ENCODE measurements around the gene AOAH. TPM values are rescaled to one million over a fixed set of nuclear protein-coding genes. Genes with fewer than 3 reads are reported as not detected.

The AOAH gene, protein sequence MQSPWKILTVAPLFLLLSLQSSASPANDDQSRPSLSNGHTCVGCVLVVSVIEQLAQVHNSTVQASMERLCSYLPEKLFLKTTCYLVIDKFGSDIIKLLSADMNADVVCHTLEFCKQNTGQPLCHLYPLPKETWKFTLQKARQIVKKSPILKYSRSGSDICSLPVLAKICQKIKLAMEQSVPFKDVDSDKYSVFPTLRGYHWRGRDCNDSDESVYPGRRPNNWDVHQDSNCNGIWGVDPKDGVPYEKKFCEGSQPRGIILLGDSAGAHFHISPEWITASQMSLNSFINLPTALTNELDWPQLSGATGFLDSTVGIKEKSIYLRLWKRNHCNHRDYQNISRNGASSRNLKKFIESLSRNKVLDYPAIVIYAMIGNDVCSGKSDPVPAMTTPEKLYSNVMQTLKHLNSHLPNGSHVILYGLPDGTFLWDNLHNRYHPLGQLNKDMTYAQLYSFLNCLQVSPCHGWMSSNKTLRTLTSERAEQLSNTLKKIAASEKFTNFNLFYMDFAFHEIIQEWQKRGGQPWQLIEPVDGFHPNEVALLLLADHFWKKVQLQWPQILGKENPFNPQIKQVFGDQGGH
- total RNA-seq (2022) (not detected in 2 replicates), Bru-seq, nascent RNA (percentile 12 among the genes with signal in this experiment), BruChase-seq, experiment 1, labeled RNA remaining after a 2-hour chase (percentile 5 among the genes with signal in this experiment), BruChase-seq, experiment 2, labeled RNA remaining after a 6-hour chase (percentile 4 among the genes with signal in this experiment)
- long read RNA-seq = 0 reads

DNA sequence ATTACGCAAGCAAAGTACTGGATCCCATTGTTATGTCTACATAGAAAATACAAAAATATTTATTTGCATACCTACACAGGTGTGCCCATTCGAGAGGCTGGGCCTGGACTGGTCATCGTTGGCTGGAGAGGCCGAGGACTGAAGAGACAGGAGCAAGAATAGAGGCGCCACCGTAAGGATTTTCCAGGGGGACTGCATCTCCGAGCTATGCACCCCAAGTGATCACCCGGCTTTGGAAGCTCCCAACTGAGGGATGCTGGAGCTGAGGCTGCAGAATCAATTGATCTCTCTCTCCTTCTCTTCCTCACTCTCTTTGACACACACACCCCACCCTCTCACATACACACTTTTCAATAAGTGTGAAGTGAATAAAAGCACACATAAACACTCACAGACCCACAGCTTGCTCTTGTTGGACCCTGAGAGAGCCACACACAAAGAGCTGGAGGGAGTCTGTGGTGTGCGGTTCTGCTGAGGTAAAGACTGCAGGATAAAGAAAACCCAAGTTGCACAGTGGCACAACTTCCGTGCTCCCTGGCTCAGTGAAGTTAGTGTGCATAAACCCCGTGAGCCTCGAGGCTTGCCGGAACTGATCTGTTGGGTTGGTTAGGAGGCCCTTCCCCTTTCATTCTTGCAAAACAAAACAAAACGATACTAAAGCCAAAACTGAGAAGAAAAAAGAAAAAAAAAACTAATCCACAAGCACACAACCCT is at the start of gene AOAH:
TSS of gene AOAH (minus strand) at position 544 of the 714 bp plus-strand sequence. CDS start at position 198, 346 bp downstream.
- no TSS peak for BruUV-seq (replicated peaks)
- Histone ChIP-seq H3K4me1 (no peaks in the 10 kb centered on the region), H3K27me3 (replicated peaks; ENCODE audit: control insufficient read depth, insufficient read depth, low read length) (no peaks in the 10 kb centered on the region), H3K4me3 (ENCODE audit: low read depth, low read length) (no peak within 1 kb of the TSS), H3K36me3 (ENCODE audit: control insufficient read depth, insufficient read depth, low read length) (no peaks in the 10 kb centered on the region), H3K9me3 (no peaks in the 10 kb centered on the region)
- DNase-seq = no peak
- CTCF ChIA-PET = no interaction called here
- intact Hi-C loops (cut with micrococcal nuclease; ENCODE audit: unreplicated experiment) = no loop called here
- no peaks in the 10 kb centered on the region for H3K4me1 Mint-ChIP-seq (ENCODE audit: low read depth, unreplicated experiment)
- H3K4me3 Mint-ChIP-seq (ENCODE audit: unreplicated experiment) = no peak within 1 kb of the TSS
- no peak within 1 kb of the TSS for H3K27ac Mint-ChIP-seq (ENCODE audit: unreplicated experiment)
- no peaks in the 10 kb centered on the region for H3K36me3 Mint-ChIP-seq (ENCODE audit: insufficient read depth, unreplicated experiment)
- TF ChIP-seq, protein P1, sequence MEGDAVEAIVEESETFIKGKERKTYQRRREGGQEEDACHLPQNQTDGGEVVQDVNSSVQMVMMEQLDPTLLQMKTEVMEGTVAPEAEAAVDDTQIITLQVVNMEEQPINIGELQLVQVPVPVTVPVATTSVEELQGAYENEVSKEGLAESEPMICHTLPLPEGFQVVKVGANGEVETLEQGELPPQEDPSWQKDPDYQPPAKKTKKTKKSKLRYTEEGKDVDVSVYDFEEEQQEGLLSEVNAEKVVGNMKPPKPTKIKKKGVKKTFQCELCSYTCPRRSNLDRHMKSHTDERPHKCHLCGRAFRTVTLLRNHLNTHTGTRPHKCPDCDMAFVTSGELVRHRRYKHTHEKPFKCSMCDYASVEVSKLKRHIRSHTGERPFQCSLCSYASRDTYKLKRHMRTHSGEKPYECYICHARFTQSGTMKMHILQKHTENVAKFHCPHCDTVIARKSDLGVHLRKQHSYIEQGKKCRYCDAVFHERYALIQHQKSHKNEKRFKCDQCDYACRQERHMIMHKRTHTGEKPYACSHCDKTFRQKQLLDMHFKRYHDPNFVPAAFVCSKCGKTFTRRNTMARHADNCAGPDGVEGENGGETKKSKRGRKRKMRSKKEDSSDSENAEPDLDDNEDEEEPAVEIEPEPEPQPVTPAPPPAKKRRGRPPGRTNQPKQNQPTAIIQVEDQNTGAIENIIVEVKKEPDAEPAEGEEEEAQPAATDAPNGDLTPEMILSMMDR (IDR thresholded peaks at IDR 0.05; ENCODE audit: insufficient read depth in 1 of 2, low read depth in 1 of 2, low read length in 1 of 2, severe bottlenecking in 1 of 2, unreplicated experiment in 1 of 2) = no peak
- POLR2A ChIA-PET = no interaction called here
- H3K27me3 Mint-ChIP-seq (ENCODE audit: insufficient read depth, unreplicated experiment) = no peaks in the 10 kb centered on the region
- no peaks in the 10 kb centered on the region for H3K9me3 Mint-ChIP-seq (ENCODE audit: unreplicated experiment)

DNA sequence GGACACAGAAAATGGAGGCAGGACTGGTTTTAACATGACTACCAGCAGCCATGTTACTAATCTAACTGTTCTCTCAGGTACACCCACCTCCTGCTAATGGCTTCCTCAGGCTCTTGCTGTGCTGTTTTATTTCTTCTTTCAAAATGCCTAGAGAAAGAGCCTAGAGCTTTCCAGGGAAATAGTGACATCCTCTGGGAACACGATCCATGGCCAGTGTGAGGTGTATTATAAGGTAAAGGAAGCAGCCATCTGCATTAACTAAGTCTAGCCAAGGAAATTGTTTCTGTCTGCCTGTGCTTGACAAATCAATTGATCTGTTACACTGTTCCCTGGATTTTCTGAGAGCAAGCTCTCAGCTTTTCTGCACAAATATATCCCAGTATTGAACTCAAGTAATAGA is 42.2 kb upstream of the AOAH start:
- H3K27ac Mint-ChIP-seq (ENCODE audit: unreplicated experiment) = no peak overlapping the region
- peaks cover 15% of the 10 kb centered on the region for H3K9me3 Mint-ChIP-seq (ENCODE audit: unreplicated experiment)
- H3K4me3 Mint-ChIP-seq (ENCODE audit: unreplicated experiment) = no peak overlapping the region
- Histone ChIP-seq H3K9me3 (no peaks in the 10 kb centered on the region), H3K36me3 (ENCODE audit: control insufficient read depth, insufficient read depth, low read length) (no peaks in the 10 kb centered on the region), H3K4me3 (ENCODE audit: low read depth, low read length) (no peak overlapping the region), H3K27me3 (replicated peaks; ENCODE audit: control insufficient read depth, insufficient read depth, low read length) (no peaks in the 10 kb centered on the region), H3K4me1 (no peaks in the 10 kb centered on the region)
- POLR2A ChIA-PET = interaction anchor here (0.6 kb wide), 1 partner anchor 31 kb away, joined by 3 read pairs; no protein-coding TSS in a partner anchor
- intact Hi-C loops (cut with micrococcal nuclease; ENCODE audit: unreplicated experiment) = no loop called here
- BruUV-seq (replicated peaks) = no TSS peak
- TF ChIP-seq, protein P1 (IDR thresholded peaks at IDR 0.05; ENCODE audit: insufficient read depth in 1 of 2, low read depth in 1 of 2, low read length in 1 of 2, severe bottlenecking in 1 of 2, unreplicated experiment in 1 of 2) = no peak
- no peaks in the 10 kb centered on the region for H3K27me3 Mint-ChIP-seq (ENCODE audit: insufficient read depth, unreplicated experiment)
- H3K36me3 Mint-ChIP-seq (ENCODE audit: insufficient read depth, unreplicated experiment) = no peaks in the 10 kb centered on the region
- no peak for DNase-seq
- H3K4me1 Mint-ChIP-seq (ENCODE audit: low read depth, unreplicated experiment) = peaks cover 7% of the 10 kb centered on the region
- CTCF ChIA-PET = no interaction called here

DNA sequence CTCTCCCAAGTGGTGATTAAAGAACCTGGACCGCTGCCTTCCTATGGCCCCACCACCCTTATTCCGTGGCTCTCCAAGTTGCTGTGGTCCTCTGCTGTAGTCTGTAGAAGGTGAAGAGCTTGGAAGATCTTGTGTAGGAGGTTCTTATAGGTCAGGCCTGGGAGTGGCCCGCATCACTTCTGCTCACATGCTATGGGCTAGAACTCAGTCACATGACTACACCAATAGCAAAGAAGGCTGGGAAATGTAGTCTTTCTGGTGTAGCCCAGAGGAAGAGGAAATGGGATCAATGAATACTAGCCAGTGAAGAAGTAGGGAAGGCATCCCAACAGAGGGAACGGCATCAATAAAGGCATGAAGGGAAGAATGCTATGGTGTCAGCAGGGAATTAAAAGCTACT is 41.3 kb upstream of the AOAH start:
- peaks cover 7% of the 10 kb centered on the region for H3K4me1 Mint-ChIP-seq (ENCODE audit: low read depth, unreplicated experiment)
- H3K27me3 Mint-ChIP-seq (ENCODE audit: insufficient read depth, unreplicated experiment) = no peaks in the 10 kb centered on the region
- ChIA-PET CTCF (no interaction called here), POLR2A (interaction anchor here (0.6 kb wide), 1 partner anchor 30 kb away, joined by 3 read pairs; no protein-coding TSS in a partner anchor)
- intact Hi-C loops (cut with micrococcal nuclease; ENCODE audit: unreplicated experiment) = no loop called here
- H3K9me3 Mint-ChIP-seq (ENCODE audit: unreplicated experiment) = peaks cover 23% of the 10 kb centered on the region
- no peak overlapping the region for H3K4me3 Mint-ChIP-seq (ENCODE audit: unreplicated experiment)
- H3K27ac Mint-ChIP-seq (ENCODE audit: unreplicated experiment) = no peak overlapping the region
- H3K36me3 ChIP-seq (ENCODE audit: control insufficient read depth, insufficient read depth, low read length) = no peaks in the 10 kb centered on the region
- no peaks in the 10 kb centered on the region for H3K36me3 Mint-ChIP-seq (ENCODE audit: insufficient read depth, unreplicated experiment)
- H3K27me3 ChIP-seq (replicated peaks; ENCODE audit: control insufficient read depth, insufficient read depth, low read length) = no peaks in the 10 kb centered on the region
- H3K9me3 ChIP-seq = no peaks in the 10 kb centered on the region
- BruUV-seq (replicated peaks) = no TSS peak
- no peak overlapping the region for H3K4me3 ChIP-seq (ENCODE audit: low read depth, low read length)
- DNase-seq = peak in 1 of 2 experiments; percentile 49
- TF ChIP-seq, protein P1 (IDR thresholded peaks at IDR 0.05; ENCODE audit: insufficient read depth in 1 of 2, low read depth in 1 of 2, low read length in 1 of 2, severe bottlenecking in 1 of 2, unreplicated experiment in 1 of 2) = no peak
- H3K4me1 ChIP-seq = no peaks in the 10 kb centered on the region

All from Caco-2 (cell line).